K562 (cell line): Measurements from ENCODE around the gene SLC19A1. TPM values are rescaled to one million over a fixed set of nuclear protein-coding genes. Genes with fewer than 3 reads are reported as not detected.
A peak's percentile ranks its signal among the peaks of the same experiment; 100 is the strongest.

Experiments
- ARID1B ChIP-seq: fragments of 450-650 bp; IDR thresholded peaks from 2 replicates; pipeline ENCODE4 v1.6.1; 2016; ENCODE audit warnings: antibody characterized with exemption, mild to moderate bottlenecking, inconsistent platforms
- BCOR ChIP-seq: fragments of 450-650 bp; IDR thresholded peaks from 2 replicates; pipeline ENCODE4 v1.6.1; 2016
- CBX5 ChIP-seq: IDR thresholded peaks from 2 replicates; pipeline ENCODE4 v1.6.1; 2014; ENCODE audit warnings: low read depth, borderline replicate concordance
- CHCHD3 ChIP-seq: fragments of 250-450 bp; sonication (Bioruptor Pico); IDR thresholded peaks from 2 replicates; pipeline ENCODE4 v2.1.2; 2022; ENCODE audit warnings: mild to moderate bottlenecking
- CXXC5 ChIP-seq: fragments of 250-450 bp; sonication (Bioruptor Pico); IDR thresholded peaks from 2 replicates; pipeline ENCODE4 v1.8.0; 2022; ENCODE audit warnings: inconsistent platforms, mild to moderate bottlenecking, moderate library complexity
- ERF ChIP-seq: fragments of 450-650 bp; formaldehyde crosslinking; IDR thresholded peaks from 2 replicates; pipeline ENCODE4 v1.4.0; 2020; ENCODE audit warnings: mild to moderate bottlenecking, mixed read lengths
- FOXJ2 ChIP-seq: fragments of 200-800 bp; sonication (Bioruptor generic); IDR thresholded peaks from 2 replicates; pipeline ENCODE4 v1.6.1; 2016; ENCODE audit warnings: missing genetic modification characterization, missing compliant biosample characterization
- HMG20A ChIP-seq: fragments of 450-650 bp; formaldehyde crosslinking; conservative IDR thresholded peaks from 2 replicates; pipeline ENCODE4 v1.4.0; 2020; ENCODE audit warnings: mild to moderate bottlenecking, mixed read lengths
- HMGN3 ChIP-seq: IDR thresholded peaks from 2 replicates; pipeline ENCODE4 v1.6.1; 2011; ENCODE audit warnings: borderline replicate concordance, low read depth, mild to moderate bottlenecking, mixed read lengths, low read length; ENCODE audit not compliant: insufficient read length; ENCODE audit errors: extremely low read depth
- NCOA1 ChIP-seq: fragments of 450-650 bp; IDR thresholded peaks from 2 replicates; pipeline ENCODE4 v1.6.1; 2016; ENCODE audit warnings: low read depth
- NCOA6 ChIP-seq: fragments of 450-650 bp; IDR thresholded peaks from 2 replicates; pipeline ENCODE4 v1.6.1; 2017; ENCODE audit warnings: mild to moderate bottlenecking
- POLR3G ChIP-seq: IDR thresholded peaks from 2 replicates; pipeline ENCODE4 v1.6.1; 2011; ENCODE audit not compliant: insufficient read length, insufficient replicate concordance; ENCODE audit errors: extremely low read depth
- PRMT5 ChIP-seq: sonication (generic); formaldehyde crosslinking; IDR thresholded peaks from 2 replicates; pipeline ENCODE4 v1.5.0; 2020; ENCODE audit warnings: missing genetic modification reagents
- RBM17 ChIP-seq: fragments of 200-400 bp; formaldehyde crosslinking; IDR thresholded peaks from 2 replicates; pipeline ENCODE4 v1.6.1; 2017; ENCODE audit warnings: low read depth, mild to moderate bottlenecking, low read length, borderline replicate concordance
- TEAD1 ChIP-seq, 2 experiments: fragments of 450-650 bp in 1 of 2; sonication (generic) in 1 of 2; formaldehyde crosslinking; IDR thresholded peaks; 2 replicates each; pipeline versions ENCODE4 v1.4.0 to v1.8.0; 2020 to 2022; ENCODE audit warnings: mild to moderate bottlenecking in 2 of 2, missing genetic modification reagents in 1 of 2
- ZBTB1 ChIP-seq: sonication (generic); formaldehyde crosslinking; IDR thresholded peaks from 2 replicates; pipeline ENCODE4 v1.8.1; 2023; ENCODE audit warnings: missing genetic modification reagents, low read depth, mild to moderate bottlenecking, borderline replicate concordance
- polyA plus RNA-seq, 8 experiments: library from polyadenylated mRNA; depleted of rRNA in 4 of 8; stranded (reverse) in 5 of 8; unstranded in 3 of 8; fragments of >200 nt; fragmentation: Nextera tagmentation in 2 of 8; fragmentation: Illumina TruSeq in 1 of 8; extraction: Ambion mirVana in 2 of 8; extraction: Trizol in 1 of 8; gene quantifications; 2 replicates each; pipeline versions ENCODE4 v1.2.1 to v1.2.3, GENCODE V29; 2011 to 2014; ENCODE audit warnings: inconsistent platforms in 1 of 8, missing spikeins in 1 of 8
- total RNA-seq, 7 experiments: library from RNA; depleted of rRNA in 6 of 7; stranded (reverse); fragments of >200 nt in 6 of 7; fragmentation: Illumina TruSeq in 2 of 7; extraction: Trizol in 2 of 7; gene quantifications; 2 replicates each; pipeline versions ENCODE4 v1.2.1 to v1.2.3, GENCODE V29; 2011 to 2021; ENCODE audit warnings: low replicate concordance in 1 of 7
- TF ChIP-seq, protein P1 (sequence below): fragments of 450-650 bp; IDR thresholded peaks from 2 replicates; pipeline ENCODE4 v1.6.1; 2018; ENCODE audit not compliant: partially characterized antibody
- TF ChIP-seq, protein P2 (sequence below): fragments of 200-800 bp; sonication (Bioruptor generic); IDR thresholded peaks from 2 replicates; pipeline ENCODE4 v1.6.1; 2016; ENCODE audit warnings: missing genetic modification characterization, missing compliant biosample characterization
- TF ChIP-seq, protein P3 (sequence below): fragments of 450-650 bp; formaldehyde crosslinking; IDR thresholded peaks from 2 replicates; pipeline ENCODE4 v1.4.0; 2020; ENCODE audit warnings: mild to moderate bottlenecking, moderate library complexity

Gene SLC19A1
- total and polyA plus RNA-seq, 9 of the 15 experiments (the other 6 are each of a cell fraction or from before 2014, with no cell fraction given) = 0.65 to 88.7 (median 12.0) TPM

DNA sequence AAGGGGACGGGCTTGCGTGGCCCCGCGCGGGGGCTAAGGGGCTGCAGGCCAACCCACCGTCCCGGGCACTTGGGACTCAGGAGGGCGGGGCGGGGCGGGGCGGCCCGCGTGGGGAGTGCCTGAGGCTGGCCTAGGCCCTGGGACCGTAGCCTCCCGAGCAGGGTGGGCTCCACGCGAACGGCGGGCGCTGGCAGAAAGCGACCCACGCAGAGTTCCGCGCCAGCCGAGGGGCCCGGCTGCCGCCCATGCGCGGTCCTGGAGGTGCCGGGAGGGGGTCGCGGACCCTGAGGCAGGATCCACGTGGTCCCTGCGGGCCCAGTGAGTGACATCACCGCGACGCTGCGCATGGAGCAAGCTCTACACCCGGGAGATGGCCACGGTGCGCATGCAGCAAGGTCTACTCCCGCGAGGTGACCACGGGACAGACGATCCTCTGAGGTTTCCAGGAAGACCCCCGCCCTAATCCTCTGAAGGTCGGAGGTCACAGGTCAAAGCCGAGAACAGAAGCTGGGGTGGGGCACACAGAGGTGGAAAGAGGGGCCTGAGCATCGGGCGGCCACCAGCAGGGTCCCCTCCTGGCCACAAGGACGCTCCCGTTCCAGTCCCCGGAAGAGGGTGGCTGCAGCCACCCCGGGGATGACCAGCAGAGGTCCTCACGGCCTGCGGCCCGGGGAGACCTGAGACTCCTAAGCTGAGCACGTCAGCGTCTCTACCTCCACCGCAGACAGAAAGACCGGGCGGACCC, 13.5 kb upstream of the SLC19A1 start (continued):
- TF ChIP-seq, protein P1, sequence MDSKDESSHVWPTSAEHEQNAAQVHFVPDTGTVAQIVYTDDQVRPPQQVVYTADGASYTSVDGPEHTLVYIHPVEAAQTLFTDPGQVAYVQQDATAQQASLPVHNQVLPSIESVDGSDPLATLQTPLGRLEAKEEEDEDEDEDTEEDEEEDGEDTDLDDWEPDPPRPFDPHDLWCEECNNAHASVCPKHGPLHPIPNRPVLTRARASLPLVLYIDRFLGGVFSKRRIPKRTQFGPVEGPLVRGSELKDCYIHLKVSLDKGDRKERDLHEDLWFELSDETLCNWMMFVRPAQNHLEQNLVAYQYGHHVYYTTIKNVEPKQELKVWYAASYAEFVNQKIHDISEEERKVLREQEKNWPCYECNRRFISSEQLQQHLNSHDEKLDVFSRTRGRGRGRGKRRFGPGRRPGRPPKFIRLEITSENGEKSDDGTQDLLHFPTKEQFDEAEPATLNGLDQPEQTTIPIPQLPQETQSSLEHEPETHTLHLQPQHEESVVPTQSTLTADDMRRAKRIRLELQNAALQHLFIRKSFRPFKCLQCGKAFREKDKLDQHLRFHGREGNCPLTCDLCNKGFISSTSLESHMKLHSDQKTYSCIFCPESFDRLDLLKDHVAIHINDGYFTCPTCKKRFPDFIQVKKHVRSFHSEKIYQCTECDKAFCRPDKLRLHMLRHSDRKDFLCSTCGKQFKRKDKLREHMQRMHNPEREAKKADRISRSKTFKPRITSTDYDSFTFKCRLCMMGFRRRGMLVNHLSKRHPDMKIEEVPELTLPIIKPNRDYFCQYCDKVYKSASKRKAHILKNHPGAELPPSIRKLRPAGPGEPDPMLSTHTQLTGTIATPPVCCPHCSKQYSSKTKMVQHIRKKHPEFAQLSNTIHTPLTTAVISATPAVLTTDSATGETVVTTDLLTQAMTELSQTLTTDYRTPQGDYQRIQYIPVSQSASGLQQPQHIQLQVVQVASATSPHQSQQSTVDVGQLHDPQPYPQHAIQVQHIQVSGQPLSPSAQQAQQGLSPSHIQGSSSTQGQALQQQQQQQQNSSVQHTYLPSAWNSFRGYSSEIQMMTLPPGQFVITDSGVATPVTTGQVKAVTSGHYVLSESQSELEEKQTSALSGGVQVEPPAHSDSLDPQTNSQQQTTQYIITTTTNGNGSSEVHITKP = peak; percentile 75
- TF ChIP-seq, protein P2, sequence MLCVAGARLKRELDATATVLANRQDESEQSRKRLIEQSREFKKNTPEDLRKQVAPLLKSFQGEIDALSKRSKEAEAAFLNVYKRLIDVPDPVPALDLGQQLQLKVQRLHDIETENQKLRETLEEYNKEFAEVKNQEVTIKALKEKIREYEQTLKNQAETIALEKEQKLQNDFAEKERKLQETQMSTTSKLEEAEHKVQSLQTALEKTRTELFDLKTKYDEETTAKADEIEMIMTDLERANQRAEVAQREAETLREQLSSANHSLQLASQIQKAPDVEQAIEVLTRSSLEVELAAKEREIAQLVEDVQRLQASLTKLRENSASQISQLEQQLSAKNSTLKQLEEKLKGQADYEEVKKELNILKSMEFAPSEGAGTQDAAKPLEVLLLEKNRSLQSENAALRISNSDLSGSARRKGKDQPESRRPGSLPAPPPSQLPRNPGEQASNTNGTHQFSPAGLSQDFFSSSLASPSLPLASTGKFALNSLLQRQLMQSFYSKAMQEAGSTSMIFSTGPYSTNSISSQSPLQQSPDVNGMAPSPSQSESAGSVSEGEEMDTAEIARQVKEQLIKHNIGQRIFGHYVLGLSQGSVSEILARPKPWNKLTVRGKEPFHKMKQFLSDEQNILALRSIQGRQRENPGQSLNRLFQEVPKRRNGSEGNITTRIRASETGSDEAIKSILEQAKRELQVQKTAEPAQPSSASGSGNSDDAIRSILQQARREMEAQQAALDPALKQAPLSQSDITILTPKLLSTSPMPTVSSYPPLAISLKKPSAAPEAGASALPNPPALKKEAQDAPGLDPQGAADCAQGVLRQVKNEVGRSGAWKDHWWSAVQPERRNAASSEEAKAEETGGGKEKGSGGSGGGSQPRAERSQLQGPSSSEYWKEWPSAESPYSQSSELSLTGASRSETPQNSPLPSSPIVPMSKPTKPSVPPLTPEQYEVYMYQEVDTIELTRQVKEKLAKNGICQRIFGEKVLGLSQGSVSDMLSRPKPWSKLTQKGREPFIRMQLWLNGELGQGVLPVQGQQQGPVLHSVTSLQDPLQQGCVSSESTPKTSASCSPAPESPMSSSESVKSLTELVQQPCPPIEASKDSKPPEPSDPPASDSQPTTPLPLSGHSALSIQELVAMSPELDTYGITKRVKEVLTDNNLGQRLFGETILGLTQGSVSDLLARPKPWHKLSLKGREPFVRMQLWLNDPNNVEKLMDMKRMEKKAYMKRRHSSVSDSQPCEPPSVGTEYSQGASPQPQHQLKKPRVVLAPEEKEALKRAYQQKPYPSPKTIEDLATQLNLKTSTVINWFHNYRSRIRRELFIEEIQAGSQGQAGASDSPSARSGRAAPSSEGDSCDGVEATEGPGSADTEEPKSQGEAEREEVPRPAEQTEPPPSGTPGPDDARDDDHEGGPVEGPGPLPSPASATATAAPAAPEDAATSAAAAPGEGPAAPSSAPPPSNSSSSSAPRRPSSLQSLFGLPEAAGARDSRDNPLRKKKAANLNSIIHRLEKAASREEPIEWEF = no peak
- peak in 1 of 2 experiments; percentile 34; a peak in 1 of 4 replicates for TF ChIP-seq TEAD1 (CRISPR knock-in tag; IDR thresholded peaks at IDR 0.05)
- no peak for TF ChIP-seq HMG20A
- no peak for TF ChIP-seq POLR3G
- TF ChIP-seq FOXJ2 (tag) = no peak
- TF ChIP-seq CBX5 = no peak
- TF ChIP-seq BCOR = peak; percentile 33; the same call in 1 of the 2 replicates
- no peak for TF ChIP-seq CHCHD3 (CRISPR knock-in tag)
- 0 out of 2 replicates have a peak, but pooled peaks have one; percentile 6 for TF ChIP-seq ARID1B
- no peak for TF ChIP-seq NCOA6
- peak; percentile 76 for TF ChIP-seq CXXC5
- TF ChIP-seq, protein P3, sequence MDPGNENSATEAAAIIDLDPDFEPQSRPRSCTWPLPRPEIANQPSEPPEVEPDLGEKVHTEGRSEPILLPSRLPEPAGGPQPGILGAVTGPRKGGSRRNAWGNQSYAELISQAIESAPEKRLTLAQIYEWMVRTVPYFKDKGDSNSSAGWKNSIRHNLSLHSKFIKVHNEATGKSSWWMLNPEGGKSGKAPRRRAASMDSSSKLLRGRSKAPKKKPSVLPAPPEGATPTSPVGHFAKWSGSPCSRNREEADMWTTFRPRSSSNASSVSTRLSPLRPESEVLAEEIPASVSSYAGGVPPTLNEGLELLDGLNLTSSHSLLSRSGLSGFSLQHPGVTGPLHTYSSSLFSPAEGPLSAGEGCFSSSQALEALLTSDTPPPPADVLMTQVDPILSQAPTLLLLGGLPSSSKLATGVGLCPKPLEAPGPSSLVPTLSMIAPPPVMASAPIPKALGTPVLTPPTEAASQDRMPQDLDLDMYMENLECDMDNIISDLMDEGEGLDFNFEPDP (CRISPR knock-in tag) = no peak
- peak; percentile 67 for TF ChIP-seq HMGN3
- TF ChIP-seq PRMT5 = no peak
- TF ChIP-seq ERF = no peak
- no peak for TF ChIP-seq ZBTB1 (CRISPR knock-in tag)
- no peak for TF ChIP-seq NCOA1
- no peak for TF ChIP-seq RBM17
